Spleen (tissue), 11 donors: ENCODE results near the gene KLHL14. TPM values are rescaled to one million over a fixed set of nuclear protein-coding genes. Genes with fewer than 3 reads are reported as not detected.

ENCODE experiments used
- DNase-seq: peaks from one replicate; pipeline ENCODE4 v3.0.0-alpha.2; 2020
- H3K27ac ChIP-seq, 8 donors: fragments of 200-600 bp; sonication (generic) in 7 of 8; 1 replicate in 4 of 8; 2 replicates in 4 of 8; pipeline versions ENCODE4 v1.5.0 to v1.8.0; 2016 to 2021; ENCODE audit warnings: inconsistent platforms in 4 of 8, mild to moderate bottlenecking in 4 of 8, moderate library complexity in 1 of 8
- H3K27me3 ChIP-seq, 7 donors: fragments of 200-600 bp; sonication (generic) in 6 of 7; replicated peaks in 1 of 7; 1 replicate in 4 of 7; 2 replicates in 3 of 7; pipeline versions ENCODE4 v1.5.0 to v1.8.0; 2016 to 2021; ENCODE audit warnings: inconsistent platforms in 3 of 7, mild to moderate bottlenecking in 1 of 7
- H3K36me3 ChIP-seq, 6 donors: fragments of 200-600 bp; sonication (generic) in 5 of 6; 1 replicate in 4 of 6; 2 replicates in 2 of 6; pipeline versions ENCODE4 v1.5.0 to v1.8.0; 2016 to 2021; ENCODE audit warnings: inconsistent platforms in 2 of 6
- H3K4me1 ChIP-seq, 6 donors: fragments of 200-600 bp; sonication (generic) in 5 of 6; 1 replicate in 3 of 6; 2 replicates in 3 of 6; pipeline versions ENCODE4 v1.5.0 to v1.8.0; 2016 to 2021; ENCODE audit warnings: inconsistent platforms in 3 of 6
- H3K4me3 ChIP-seq, 8 donors: fragments of 200-600 bp; sonication (generic) in 7 of 8; 1 replicate in 4 of 8; 2 replicates in 4 of 8; pipeline versions ENCODE4 v1.5.0 to v1.8.0; 2016 to 2021; ENCODE audit warnings: inconsistent platforms in 4 of 8, mild to moderate bottlenecking in 4 of 8, moderate library complexity in 2 of 8
- H3K9me3 ChIP-seq, 8 donors: fragments of 200-600 bp; sonication (generic) in 7 of 8; 1 replicate in 4 of 8; 2 replicates in 4 of 8; pipeline versions ENCODE4 v1.5.0 to v1.8.0; 2016 to 2021; ENCODE audit warnings: inconsistent platforms in 4 of 8
- CTCF ChIP-seq, 11 experiments: fragments of 200-600 bp in 7 of 11; fragments of 450-650 bp in 4 of 11; sonication (generic) in 4 of 11; IDR thresholded peaks in 8 of 11; conservative IDR thresholded peaks in 3 of 11; 1 replicate in 7 of 11; 2 replicates in 4 of 11; pipeline versions ENCODE4 v1.4.0 to v1.8.0; 2016 to 2021; ENCODE audit warnings: antibody characterized with exemption in 11 of 11, inconsistent platforms in 4 of 11, mild to moderate bottlenecking in 1 of 11
- POLR2A ChIP-seq, 3 donors: fragments of 450-650 bp; IDR thresholded peaks; one replicate each; pipeline ENCODE4 v1.5.1; 2017; ENCODE audit warnings: antibody characterized with exemption in 3 of 3, mild to moderate bottlenecking in 1 of 3
- POLR2AphosphoS5 ChIP-seq, 3 donors: sonication (generic); formaldehyde crosslinking; IDR thresholded peaks; one replicate each; pipeline ENCODE4 v1.5.1; 2017; ENCODE audit warnings: antibody characterized with exemption in 3 of 3
- WGBS, 5 donors: extraction: QIAGEN DNeasy Blood & Tissue Kit in 3 of 5; methylation state at CpG; one replicate each; pipeline versions ENCODE4 v1.1.5 to v1.1.7; 2013 to 2018; 5-methylcytosine and 5-hydroxymethylcytosine counted together
- intact Hi-C: fragments of 100-400 bp; cut with DNase I; formaldehyde crosslinking; loops from one replicate; pipeline ENCODE4 v1.15.0; 2023; ENCODE audit warnings: low total_unique reads
- polyA plus RNA-seq, 3 donors: library from polyadenylated mRNA; stranded (reverse); fragments of 200-250 nt; gene quantifications; one replicate each; pipeline ENCODE4 v1.2.1, GENCODE V29; 2013
- total RNA-seq, 7 donors: library from RNA; depleted of rRNA in 3 of 7; stranded (reverse); fragments of >200 nt in 3 of 7; fragmentation: NEBNext Ultra II Directional in 4 of 7; extraction: Animal tissue kit (Norgen Biotek cat#: 25700) in 4 of 7; gene quantifications; one replicate each; pipeline versions ENCODE4 v1.1.0 to v1.2.1, GENCODE V29; 2016 to 2021
- donor health status: healthy with polysubstance abuse.
- donor health status: DM: no; HTN: no; CAD: no; lungs with moderate emphysema.
- donor health status: DM: no; HTN: no; CAD: no.
- donor health status: Bipolar disorder and iron deficiency.
- donor health status: healthy.
- donor health status: DM: no; HTN: no; CAD: no.
- donor health status: DM: yes; HTN: yes; CAD: no.

The KLHL14 gene
- total and polyA plus RNA-seq, 10 donors = 9.4 to 41.4 (median 17.5) TPM

GRCh38 chr18:32769071-32769585, 3.7 kb downstream of the KLHL14 start:
- Histone ChIP-seq H3K27ac (peak overlapping the region in 7 of 8 donors; percentile 29 to 89 (median 84)), H3K4me3 (peak overlapping the region; percentile 23 to 87 (median 62)), H3K9me3 (no peaks in the 10 kb centered on the region), H3K36me3 (no peaks in the 10 kb centered on the region), H3K4me1 (peaks cover 0 to 78% (median 13%) of the 10 kb centered on the region in 6 donors), H3K27me3 (peaks cover 0 to 52% (median 13%) of the 10 kb centered on the region in 7 donors)
- WGBS, 5 donors = 23 to 31% (median 30%) methylated on average over 8 of the region's 8 CpGs
- TF ChIP-seq POLR2AphosphoS5 (IDR thresholded peaks at IDR 0.05) (no peak), CTCF (IDR thresholded peaks at IDR 0.05 in 8 of 11, conservative IDR thresholded peaks at IDR 0.05 in 3 of 11) (no peak), POLR2A (IDR thresholded peaks at IDR 0.05) (no peak)
- intact Hi-C loops = no loop called here
- no peak for DNase-seq

- no peak for TF ChIP-seq POLR2A (IDR thresholded peaks at IDR 0.05)
- TF ChIP-seq CTCF (IDR thresholded peaks at IDR 0.05 in 8 of 11, conservative IDR thresholded peaks at IDR 0.05 in 3 of 11) = no peak
- peak in 1 of 3 donors; percentile 46 for TF ChIP-seq POLR2AphosphoS5 (IDR thresholded peaks at IDR 0.05)
- Histone ChIP-seq H3K36me3 (no peaks in the 10 kb centered on the region), H3K4me1 (peaks cover 0 to 79% (median 12%) of the 10 kb centered on the region in 6 donors), H3K4me3 (peak overlapping the region in 3 of 8 donors; percentile 2 to 87 (median 67)), H3K27ac (no peak overlapping the region), H3K9me3 (no peaks in the 10 kb centered on the region), H3K27me3 (peaks cover 0 to 39% (median 13%) of the 10 kb centered on the region in 7 donors)
- 69 to 84% (median 81%) methylated on average over 3 of the region's 3 CpGs for WGBS, 5 donors
- DNase-seq = no peak
- intact Hi-C loops = no loop called here
These were observed 5.4 kb downstream of the KLHL14 start for GRCh38 chr18:32767400-32767799.

GRCh38 chr18:32764611-32765244, 8.1 kb downstream of the KLHL14 start:
- Histone ChIP-seq H3K27ac (no peak overlapping the region), H3K4me1 (peaks cover 6 to 77% (median 21%) of the 10 kb centered on the region in 6 donors), H3K4me3 (no peak overlapping the region), H3K9me3 (no peaks in the 10 kb centered on the region), H3K27me3 (peaks cover 0 to 13% (median under 1%) of the 10 kb centered on the region in 7 donors), H3K36me3 (no peaks in the 10 kb centered on the region)
- 83 to 91% (median 86%) methylated on average over 3 of the region's 3 CpGs for WGBS, 5 donors
- intact Hi-C loops = no loop called here
- no peak for DNase-seq
- TF ChIP-seq CTCF (IDR thresholded peaks at IDR 0.05 in 8 of 11, conservative IDR thresholded peaks at IDR 0.05 in 3 of 11) (no peak), POLR2AphosphoS5 (IDR thresholded peaks at IDR 0.05) (no peak), POLR2A (IDR thresholded peaks at IDR 0.05) (no peak)

- intact Hi-C loops = no loop called here
- WGBS, 5 donors = 64 to 77% (median 72%) methylated on average over 2 of the region's 2 CpGs
- Histone ChIP-seq H3K27me3 (no peaks in the 10 kb centered on the region), H3K4me1 (peaks cover 6 to 86% (median 22%) of the 10 kb centered on the region in 6 donors), H3K36me3 (no peaks in the 10 kb centered on the region), H3K27ac (peak overlapping the region in 1 of 8 donors; percentile 3), H3K9me3 (no peaks in the 10 kb centered on the region), H3K4me3 (no peak overlapping the region)
- DNase-seq = no peak
- TF ChIP-seq POLR2AphosphoS5 (IDR thresholded peaks at IDR 0.05) = no peak
- TF ChIP-seq CTCF (IDR thresholded peaks at IDR 0.05 in 8 of 11, conservative IDR thresholded peaks at IDR 0.05 in 3 of 11) = no peak
- no peak for TF ChIP-seq POLR2A (IDR thresholded peaks at IDR 0.05)
These were observed 9.5 kb downstream of the KLHL14 start for GRCh38 chr18:32763293-32763692.
